DOHH2 (cell line): ENCODE results near the gene CYP4F2.
"Not testable (repeated sequence)": the region's sequence is repeated elsewhere in the genome, so short reads cannot be mapped to it uniquely, and the experiment has no call there.

Experiments used
- H3F3A ChIP-seq: fragments of 200-600 bp; sonication (generic), shearing (Covaris generic); 2 replicates; pipeline ENCODE4 v1.6.0; 2016; ENCODE audit warnings: antibody characterized with exemption, mild to moderate bottlenecking; ENCODE audit not compliant: control insufficient read depth, insufficient read depth
- H3K27ac ChIP-seq: fragments of 200-600 bp; sonication (generic); 2 replicates; pipeline ENCODE4 v1.5.1; 2014; ENCODE audit warnings: low read depth, mild to moderate bottlenecking, low read length, moderate library complexity
- H3K27me3 ChIP-seq: fragments of 200-600 bp; sonication (generic); 2 replicates; pipeline ENCODE4 v1.6.1; 2014; ENCODE audit warnings: mild to moderate bottlenecking, low read length, mixed read lengths; ENCODE audit not compliant: control insufficient read depth
- H3K36me3 ChIP-seq: fragments of 200-600 bp; sonication (generic); 2 replicates; pipeline ENCODE4 v1.6.1; 2014; ENCODE audit warnings: mild to moderate bottlenecking, low read length, moderate library complexity, mixed read lengths; ENCODE audit not compliant: control insufficient read depth
- H3K4me1 ChIP-seq: fragments of 200-600 bp; sonication (generic); 2 replicates; pipeline ENCODE4 v1.6.1; 2014; ENCODE audit warnings: mild to moderate bottlenecking, low read length, mixed read lengths; ENCODE audit not compliant: control insufficient read depth
- H3K4me2 ChIP-seq: fragments of 200-600 bp; sonication (generic); 2 replicates; pipeline ENCODE4 v1.6.0; 2014; ENCODE audit warnings: mild to moderate bottlenecking, low read length, moderate library complexity
- H3K4me3 ChIP-seq: fragments of 200-600 bp; sonication (generic); 2 replicates; pipeline ENCODE4 v1.5.1; 2014; ENCODE audit warnings: mild to moderate bottlenecking, low read length, mixed read lengths
- H3K79me2 ChIP-seq: fragments of 200-600 bp; sonication (generic); 2 replicates; pipeline ENCODE4 v1.6.1; 2014; ENCODE audit warnings: mild to moderate bottlenecking, low read length, mixed read lengths; ENCODE audit not compliant: control insufficient read depth
- H3K9me2 ChIP-seq: fragments of 200-600 bp; sonication (generic); replicated peaks from 2 replicates; pipeline ENCODE4 v1.6.1; 2014; ENCODE audit warnings: mild to moderate bottlenecking, low read length, mixed read lengths; ENCODE audit not compliant: control insufficient read depth
- H3K9me3 ChIP-seq: fragments of 200-600 bp; sonication (generic); 2 replicates; pipeline ENCODE4 v1.6.1; 2014; ENCODE audit warnings: antibody characterized with exemption, low read length, mixed read lengths; ENCODE audit not compliant: control insufficient read depth, insufficient read depth
- H4K20me1 ChIP-seq: fragments of 200-600 bp; sonication (generic); 2 replicates; pipeline ENCODE4 v1.6.0; 2014; ENCODE audit warnings: low read depth, mild to moderate bottlenecking, antibody characterized with exemption, low read length, moderate library complexity; ENCODE audit not compliant: control insufficient read depth, insufficient read depth
- EZH2phosphoT487 ChIP-seq: fragments of 200-600 bp; sonication (generic); IDR thresholded peaks from 2 replicates; pipeline ENCODE4 v1.6.1; 2017; ENCODE audit warnings: borderline replicate concordance, mild to moderate bottlenecking, antibody characterized with exemption, low read length, moderate library complexity, mixed read lengths
- TF ChIP-seq, protein P1 (sequence below): fragments of 200-600 bp; sonication (generic); IDR thresholded peaks from one replicate; pipeline ENCODE4 v1.5.1; 2014; ENCODE audit warnings: antibody characterized with exemption, mild to moderate bottlenecking, low read depth, low read length; ENCODE audit not compliant: poor library complexity, severe bottlenecking

The CYP4F2 gene

DNA sequence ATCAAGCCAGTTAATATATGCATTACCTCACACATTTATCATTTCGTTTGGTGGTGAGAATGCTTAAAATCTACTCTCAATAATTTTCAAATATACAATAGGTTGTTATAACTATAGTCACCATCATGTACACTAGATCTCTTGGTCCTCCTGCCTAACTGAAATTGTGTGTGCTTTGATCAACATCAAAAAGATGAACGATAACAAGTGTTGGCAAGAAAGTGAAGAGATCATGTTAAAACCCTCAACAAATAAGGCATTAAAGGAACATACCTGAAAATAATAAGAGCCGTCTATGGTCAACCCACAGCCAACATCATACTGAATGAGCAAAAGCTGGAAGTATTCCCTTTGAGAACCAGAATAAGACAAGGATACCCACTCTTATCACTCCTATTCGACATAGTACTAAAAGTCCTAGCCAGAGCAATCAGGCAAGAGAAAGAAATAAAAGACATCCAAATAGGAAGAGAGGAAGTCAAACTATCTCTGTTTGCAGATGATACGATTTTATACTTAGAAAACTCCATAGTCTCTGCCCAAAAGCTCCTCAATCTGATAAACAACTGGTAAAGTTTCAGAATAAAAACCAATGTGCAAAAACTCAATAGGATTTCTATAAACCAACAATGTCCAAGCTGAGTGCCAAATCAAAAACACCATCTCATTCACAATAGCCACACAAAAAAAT, 54.5 kb downstream of the CYP4F2 start:
- no peak overlapping the region for H3K4me3 ChIP-seq
- H4K20me1 ChIP-seq = no peaks in the 10 kb centered on the region
- peaks cover 6% of the 10 kb centered on the region; the same call in 1 of the 2 replicates for H3K27me3 ChIP-seq
- H3K9me2 ChIP-seq = no peaks in the 10 kb centered on the region
- no peaks in the 10 kb centered on the region for H3F3A ChIP-seq
- no peaks in the 10 kb centered on the region for H3K9me3 ChIP-seq
- TF ChIP-seq, protein P1, sequence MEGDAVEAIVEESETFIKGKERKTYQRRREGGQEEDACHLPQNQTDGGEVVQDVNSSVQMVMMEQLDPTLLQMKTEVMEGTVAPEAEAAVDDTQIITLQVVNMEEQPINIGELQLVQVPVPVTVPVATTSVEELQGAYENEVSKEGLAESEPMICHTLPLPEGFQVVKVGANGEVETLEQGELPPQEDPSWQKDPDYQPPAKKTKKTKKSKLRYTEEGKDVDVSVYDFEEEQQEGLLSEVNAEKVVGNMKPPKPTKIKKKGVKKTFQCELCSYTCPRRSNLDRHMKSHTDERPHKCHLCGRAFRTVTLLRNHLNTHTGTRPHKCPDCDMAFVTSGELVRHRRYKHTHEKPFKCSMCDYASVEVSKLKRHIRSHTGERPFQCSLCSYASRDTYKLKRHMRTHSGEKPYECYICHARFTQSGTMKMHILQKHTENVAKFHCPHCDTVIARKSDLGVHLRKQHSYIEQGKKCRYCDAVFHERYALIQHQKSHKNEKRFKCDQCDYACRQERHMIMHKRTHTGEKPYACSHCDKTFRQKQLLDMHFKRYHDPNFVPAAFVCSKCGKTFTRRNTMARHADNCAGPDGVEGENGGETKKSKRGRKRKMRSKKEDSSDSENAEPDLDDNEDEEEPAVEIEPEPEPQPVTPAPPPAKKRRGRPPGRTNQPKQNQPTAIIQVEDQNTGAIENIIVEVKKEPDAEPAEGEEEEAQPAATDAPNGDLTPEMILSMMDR = no peak
- no peak for TF ChIP-seq EZH2phosphoT487
- no peaks in the 10 kb centered on the region for H3K36me3 ChIP-seq
- H3K4me2 ChIP-seq = no peak overlapping the region
- H3K4me1 ChIP-seq = no peaks in the 10 kb centered on the region; the same call in 1 of the 2 replicates
- no peak overlapping the region for H3K27ac ChIP-seq
- H3K79me2 ChIP-seq = no peaks in the 10 kb centered on the region

DNA sequence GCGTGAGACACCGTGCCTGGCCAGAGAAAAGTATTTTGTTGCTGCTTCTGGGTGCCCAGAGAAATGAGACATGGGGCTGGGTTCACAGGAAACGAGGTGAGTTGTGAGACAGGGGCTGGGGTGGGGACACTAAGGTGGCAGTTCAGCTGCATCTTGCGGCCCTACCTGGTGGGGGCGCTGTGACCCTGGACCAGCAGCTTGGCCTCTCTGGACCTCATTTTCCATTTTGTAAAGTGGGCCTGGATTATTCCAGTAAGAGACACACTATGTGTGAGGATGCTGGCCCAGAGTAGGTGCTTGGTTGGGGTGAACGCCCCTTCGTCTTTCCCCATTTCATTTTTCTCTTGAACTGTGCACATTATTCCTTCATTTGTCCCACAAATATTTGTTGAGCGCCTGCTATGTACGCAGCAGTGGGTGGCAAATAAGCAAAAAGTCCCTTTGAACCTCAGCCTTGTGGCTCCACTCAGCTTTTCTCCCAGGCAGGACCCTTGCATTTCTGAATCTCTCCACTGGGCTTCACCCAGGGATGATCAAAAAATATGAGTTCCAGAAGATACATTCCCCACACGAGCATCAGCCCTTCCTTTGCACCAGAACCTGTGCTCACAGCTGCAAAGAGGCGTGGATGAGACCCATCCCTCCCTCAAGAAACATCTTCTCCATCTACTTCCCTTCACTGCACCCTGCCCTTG, 55.9 kb downstream of the CYP4F2 start:
- H3K9me2 ChIP-seq = no peaks in the 10 kb centered on the region
- H3K36me3 ChIP-seq = no peaks in the 10 kb centered on the region
- no peak overlapping the region for H3K4me3 ChIP-seq
- TF ChIP-seq, protein P1 = peak; percentile 59
- TF ChIP-seq EZH2phosphoT487 = no peak
- H3F3A ChIP-seq = peaks cover 3% of the 10 kb centered on the region; the same call in 1 of the 2 replicates
- no peaks in the 10 kb centered on the region for H3K79me2 ChIP-seq
- H3K4me2 ChIP-seq = no peak overlapping the region
- peaks cover 6% of the 10 kb centered on the region for H3K4me1 ChIP-seq
- no peaks in the 10 kb centered on the region for H3K9me3 ChIP-seq
- no peaks in the 10 kb centered on the region for H4K20me1 ChIP-seq
- peaks cover 4% of the 10 kb centered on the region; the same call in 1 of the 2 replicates for H3K27me3 ChIP-seq
- H3K27ac ChIP-seq = no peak overlapping the region

DNA sequence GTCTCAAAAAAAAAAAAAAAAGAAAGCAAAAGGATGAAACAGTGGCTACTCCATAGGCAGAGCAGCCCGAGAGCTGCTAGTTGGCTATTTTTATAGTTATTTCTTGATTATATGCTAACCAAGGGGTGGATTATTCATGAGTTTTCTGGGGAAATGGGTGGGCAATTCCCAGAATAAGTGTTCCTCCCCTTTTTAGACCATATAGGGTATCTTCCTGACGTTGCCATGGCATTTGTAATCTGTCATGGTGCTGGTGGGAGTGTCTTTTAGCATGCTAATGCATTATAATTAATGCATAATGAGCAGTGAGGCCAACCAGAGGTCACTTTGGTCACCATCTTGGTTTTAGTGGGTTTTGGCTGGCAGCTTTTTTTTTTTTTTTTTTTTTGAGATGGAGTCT, 57.0 kb downstream of the CYP4F2 start:
- Histone ChIP-seq H4K20me1 (no peaks in the 10 kb centered on the region), H3K79me2 (no peaks in the 10 kb centered on the region), H3F3A (peaks cover 7% of the 10 kb centered on the region; the same call in 1 of the 2 replicates), H3K4me2 (no peak overlapping the region), H3K4me3 (no peak overlapping the region), H3K27me3 (peaks cover 2% of the 10 kb centered on the region; the same call in 1 of the 2 replicates), H3K4me1 (peaks cover 11% of the 10 kb centered on the region), H3K9me3 (no peaks in the 10 kb centered on the region), H3K27ac (no peak overlapping the region), H3K9me2 (no peaks in the 10 kb centered on the region), H3K36me3 (peaks cover 4% of the 10 kb centered on the region; the same call in 1 of the 2 replicates)
- no peak for TF ChIP-seq EZH2phosphoT487

DNA sequence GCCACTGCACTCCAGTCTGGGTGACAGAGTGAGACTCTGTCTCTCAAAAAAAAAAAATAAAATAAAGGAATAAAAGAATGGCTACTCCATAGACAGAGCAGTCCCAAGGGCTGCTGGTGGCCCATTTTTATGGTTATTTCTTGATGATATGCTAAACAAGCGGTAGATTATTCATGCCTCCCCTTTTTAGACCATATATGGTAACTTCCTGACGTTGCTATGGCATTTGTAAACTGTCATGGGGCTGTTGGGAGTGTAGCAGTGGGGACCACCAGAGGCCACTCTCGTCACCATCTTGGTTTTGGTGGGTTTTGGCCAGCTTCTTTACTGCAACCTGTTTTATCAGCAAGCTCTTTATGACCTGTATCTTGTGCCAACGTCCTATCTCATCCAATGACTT, 58.0 kb downstream of the CYP4F2 start:
- not testable (repeated sequence) for H4K20me1 ChIP-seq, H3K36me3 ChIP-seq, H3K9me3 ChIP-seq, H3K27ac ChIP-seq, H3K4me2 ChIP-seq, H3K27me3 ChIP-seq, H3K9me2 ChIP-seq, H3F3A ChIP-seq, H3K4me3 ChIP-seq, H3K79me2 ChIP-seq
- peaks cover 15% of the 10 kb centered on the region for H3K4me1 ChIP-seq
